ENCODE measurements around the gene PRRT4. TPM values are rescaled to one million over a fixed set of nuclear protein-coding genes. Genes with fewer than 3 reads are reported as not detected.

Gene PRRT4
- total RNA-seq, 6 experiments from 2014 or later, result 0.11 to 0.32 (median 0.18) TPM; not detected in 2

GRCh38 chr7:128402356-128402755 is 40.9 kb upstream of the PRRT4 start:
- intact Hi-C loops (cut with DNase I), result no loop called here
- TF ChIP-seq POLR2A (IDR thresholded peaks at IDR 0.05) (no peak), CTCF (IDR thresholded peaks at IDR 0.05) (no peak)
- H3K4me1 ChIP-seq, result no peaks in the 10 kb centered on the region
- peaks cover 0 to 7% (median 0%) of the 10 kb centered on the region in 4 donors for H3K36me3 ChIP-seq
- DNase-seq, result no peak
- no peaks in the 10 kb centered on the region for H3K27me3 ChIP-seq
- H3K27ac ChIP-seq, result no peak overlapping the region
- peak in 1 of 4 donors; percentile 5 for ATAC-seq
- WGBS (ENCODE audit: insufficient coverage, low coverage, low lambda C conversion rate, missing lambda C conversion rate), result 0% methylated on average over 1 of the region's 2 CpGs
- no peak overlapping the region for H3K4me3 ChIP-seq
- no peaks in the 10 kb centered on the region for H3K9me3 ChIP-seq

- whole genome bisulfite sequencing (ENCODE audit: insufficient coverage, low coverage, low lambda C conversion rate, missing lambda C conversion rate), result 40% methylated on average over 1 of the region's 5 CpGs
- TF ChIP-seq CTCF (IDR thresholded peaks at IDR 0.05) (no peak), POLR2A (IDR thresholded peaks at IDR 0.05) (no peak)
- Histone ChIP-seq H3K9me3 (no peaks in the 10 kb centered on the region), H3K27me3 (no peaks in the 10 kb centered on the region), H3K4me1 (no peaks in the 10 kb centered on the region), H3K36me3 (peaks cover 0 to 7% (median 0%) of the 10 kb centered on the region in 4 donors), H3K27ac (no peak overlapping the region), H3K4me3 (no peak overlapping the region)
- intact Hi-C loops (cut with DNase I), result no loop called here
- no peak for ATAC-seq
- peak in 1 of 3 donors; percentile 27 for DNase-seq
Observed at GRCh38 chr7:128400566-128400965, 39.1 kb upstream of the PRRT4 start.

GRCh38 chr7:128399991-128400390 is 38.5 kb upstream of the PRRT4 start:
- intact Hi-C loops (cut with DNase I), result no loop called here
- no peak for TF ChIP-seq CTCF (IDR thresholded peaks at IDR 0.05)
- no peak for TF ChIP-seq POLR2A (IDR thresholded peaks at IDR 0.05)
- 75% methylated on average over 2 of the region's 7 CpGs for WGBS (ENCODE audit: insufficient coverage, low coverage, low lambda C conversion rate, missing lambda C conversion rate)
- no peak overlapping the region for H3K4me3 ChIP-seq
- peaks cover 0 to 7% (median 0%) of the 10 kb centered on the region in 4 donors for H3K36me3 ChIP-seq
- no peaks in the 10 kb centered on the region for H3K27me3 ChIP-seq
- ATAC-seq (no peak), DNase-seq (peak in 1 of 3 donors; percentile 28)
- H3K27ac ChIP-seq, result no peak overlapping the region
- no peaks in the 10 kb centered on the region for H3K9me3 ChIP-seq
- H3K4me1 ChIP-seq, result no peaks in the 10 kb centered on the region

GRCh38 chr7:128398841-128399135 is 37.3 kb upstream of the PRRT4 start:
- no peak for TF ChIP-seq POLR2A (IDR thresholded peaks at IDR 0.05)
- no peak for TF ChIP-seq CTCF (IDR thresholded peaks at IDR 0.05)
- H3K9me3 ChIP-seq, result no peaks in the 10 kb centered on the region
- H3K4me1 ChIP-seq, result no peaks in the 10 kb centered on the region
- H3K27me3 ChIP-seq, result no peaks in the 10 kb centered on the region
- intact Hi-C loops (cut with DNase I), result no loop called here
- no peak overlapping the region for H3K27ac ChIP-seq
- ATAC-seq (peak; percentile 7 to 27 (median 20)), DNase-seq (no peak)
- no peak overlapping the region for H3K4me3 ChIP-seq
- H3K36me3 ChIP-seq, result peaks cover 0 to 12% (median 0%) of the 10 kb centered on the region in 4 donors
- 49% methylated on average over 5 of the region's 6 CpGs for WGBS (ENCODE audit: insufficient coverage, low coverage, low lambda C conversion rate, missing lambda C conversion rate)

Data from right lobe of liver (tissue), 6 donors.